ENCODE data around the gene MAPK8. TPM values are rescaled to one million over a fixed set of nuclear protein-coding genes. Genes with fewer than 3 reads are reported as not detected.

MAPK8 gene
- total and polyA plus RNA-seq, 9 of the 15 experiments (the other 6 are each of a cell fraction or from before 2014, with no cell fraction given), result 6.4 to 159 (median 71.0) TPM

DNA sequence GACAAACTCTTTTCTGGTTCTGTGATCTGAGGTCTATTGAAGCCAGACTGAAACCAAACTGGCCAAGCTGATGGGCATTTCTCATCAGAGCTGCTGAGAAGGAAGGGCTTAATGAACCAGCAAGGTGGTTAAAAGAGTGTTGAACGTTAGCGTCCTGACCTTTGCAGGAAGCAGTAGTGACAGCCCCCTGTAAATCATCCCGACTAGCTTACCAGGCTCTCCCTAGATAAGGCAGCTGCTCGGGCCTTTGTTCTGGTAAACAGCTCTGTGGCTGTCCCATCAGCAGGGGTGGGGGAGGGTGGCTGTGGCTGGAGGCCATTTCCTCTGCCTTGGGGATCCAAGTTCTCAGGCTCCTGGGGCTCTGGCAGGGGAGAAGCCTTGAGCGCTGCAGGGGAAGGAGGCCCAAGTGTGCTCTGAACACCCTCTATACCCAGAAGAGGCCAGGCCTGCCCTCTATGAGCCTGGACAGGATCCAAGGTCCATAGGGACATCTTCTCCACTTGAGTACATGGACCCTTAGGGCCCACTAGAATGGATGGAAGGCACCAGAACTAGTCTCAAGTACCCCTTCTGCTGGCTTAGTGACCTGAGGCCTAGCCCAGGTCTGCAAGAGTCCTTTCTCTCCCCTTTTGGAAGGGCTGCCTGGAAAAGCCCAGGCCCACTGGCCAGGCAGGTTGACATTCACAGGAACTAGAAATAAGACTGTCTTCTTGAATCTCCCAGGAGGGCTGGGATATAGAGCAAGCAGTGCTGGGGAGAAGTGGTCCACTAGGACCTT, 163.8 kb downstream of the MAPK8 start (continued):
- TF ChIP-seq, protein P1, sequence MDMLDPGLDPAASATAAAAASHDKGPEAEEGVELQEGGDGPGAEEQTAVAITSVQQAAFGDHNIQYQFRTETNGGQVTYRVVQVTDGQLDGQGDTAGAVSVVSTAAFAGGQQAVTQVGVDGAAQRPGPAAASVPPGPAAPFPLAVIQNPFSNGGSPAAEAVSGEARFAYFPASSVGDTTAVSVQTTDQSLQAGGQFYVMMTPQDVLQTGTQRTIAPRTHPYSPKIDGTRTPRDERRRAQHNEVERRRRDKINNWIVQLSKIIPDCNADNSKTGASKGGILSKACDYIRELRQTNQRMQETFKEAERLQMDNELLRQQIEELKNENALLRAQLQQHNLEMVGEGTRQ (CRISPR knock-in tag; IDR thresholded peaks at IDR 0.05), result no peak
- peak in 1 of 2 experiments; percentile 85 for TF ChIP-seq NCOA2 (IDR thresholded peaks at IDR 0.05; ENCODE audit: partially characterized antibody in 2 of 2)
- TF ChIP-seq, protein P2, sequence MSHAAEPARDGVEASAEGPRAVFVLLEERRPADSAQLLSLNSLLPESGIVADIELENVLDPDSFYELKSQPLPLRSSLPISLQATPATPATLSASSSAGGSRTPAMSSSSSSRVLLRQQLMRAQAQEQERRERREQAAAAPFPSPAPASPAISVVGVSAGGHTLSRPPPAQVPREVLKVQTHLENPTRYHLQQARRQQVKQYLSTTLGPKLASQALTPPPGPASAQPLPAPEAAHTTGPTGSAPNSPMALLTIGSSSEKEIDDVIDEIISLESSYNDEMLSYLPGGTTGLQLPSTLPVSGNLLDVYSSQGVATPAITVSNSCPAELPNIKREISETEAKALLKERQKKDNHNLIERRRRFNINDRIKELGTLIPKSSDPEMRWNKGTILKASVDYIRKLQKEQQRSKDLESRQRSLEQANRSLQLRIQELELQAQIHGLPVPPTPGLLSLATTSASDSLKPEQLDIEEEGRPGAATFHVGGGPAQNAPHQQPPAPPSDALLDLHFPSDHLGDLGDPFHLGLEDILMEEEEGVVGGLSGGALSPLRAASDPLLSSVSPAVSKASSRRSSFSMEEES (CRISPR knock-in tag; IDR thresholded peaks at IDR 0.05), result peak; percentile 5; the same call in 1 of the 2 replicates
- TF ChIP-seq, protein P3, sequence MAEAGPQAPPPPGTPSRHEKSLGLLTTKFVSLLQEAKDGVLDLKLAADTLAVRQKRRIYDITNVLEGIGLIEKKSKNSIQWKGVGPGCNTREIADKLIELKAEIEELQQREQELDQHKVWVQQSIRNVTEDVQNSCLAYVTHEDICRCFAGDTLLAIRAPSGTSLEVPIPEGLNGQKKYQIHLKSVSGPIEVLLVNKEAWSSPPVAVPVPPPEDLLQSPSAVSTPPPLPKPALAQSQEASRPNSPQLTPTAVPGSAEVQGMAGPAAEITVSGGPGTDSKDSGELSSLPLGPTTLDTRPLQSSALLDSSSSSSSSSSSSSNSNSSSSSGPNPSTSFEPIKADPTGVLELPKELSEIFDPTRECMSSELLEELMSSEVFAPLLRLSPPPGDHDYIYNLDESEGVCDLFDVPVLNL (CRISPR knock-in tag; IDR thresholded peaks at IDR 0.05; ENCODE audit: low read depth), result no peak
- TF ChIP-seq, protein P4, sequence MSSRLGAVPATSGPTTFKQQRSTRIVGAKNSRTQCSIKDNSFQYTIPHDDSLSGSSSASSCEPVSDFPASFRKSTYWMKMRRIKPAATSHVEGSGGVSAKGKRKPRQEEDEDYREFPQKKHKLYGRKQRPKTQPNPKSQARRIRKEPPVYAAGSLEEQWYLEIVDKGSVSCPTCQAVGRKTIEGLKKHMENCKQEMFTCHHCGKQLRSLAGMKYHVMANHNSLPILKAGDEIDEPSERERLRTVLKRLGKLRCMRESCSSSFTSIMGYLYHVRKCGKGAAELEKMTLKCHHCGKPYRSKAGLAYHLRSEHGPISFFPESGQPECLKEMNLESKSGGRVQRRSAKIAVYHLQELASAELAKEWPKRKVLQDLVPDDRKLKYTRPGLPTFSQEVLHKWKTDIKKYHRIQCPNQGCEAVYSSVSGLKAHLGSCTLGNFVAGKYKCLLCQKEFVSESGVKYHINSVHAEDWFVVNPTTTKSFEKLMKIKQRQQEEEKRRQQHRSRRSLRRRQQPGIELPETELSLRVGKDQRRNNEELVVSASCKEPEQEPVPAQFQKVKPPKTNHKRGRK (tag; IDR thresholded peaks at IDR 0.05), result no peak
- TF ChIP-seq FOXA3 (CRISPR knock-in tag; conservative IDR thresholded peaks at IDR 0.05 in 1 of 2, IDR thresholded peaks at IDR 0.05 in 1 of 2), result peak; percentile 78 to 85; a peak in 3 of 4 replicates
- TF ChIP-seq ZNF134 (CRISPR knock-in tag; conservative IDR thresholded peaks at IDR 0.05), result peak; percentile 62
- TF ChIP-seq, protein P5, sequence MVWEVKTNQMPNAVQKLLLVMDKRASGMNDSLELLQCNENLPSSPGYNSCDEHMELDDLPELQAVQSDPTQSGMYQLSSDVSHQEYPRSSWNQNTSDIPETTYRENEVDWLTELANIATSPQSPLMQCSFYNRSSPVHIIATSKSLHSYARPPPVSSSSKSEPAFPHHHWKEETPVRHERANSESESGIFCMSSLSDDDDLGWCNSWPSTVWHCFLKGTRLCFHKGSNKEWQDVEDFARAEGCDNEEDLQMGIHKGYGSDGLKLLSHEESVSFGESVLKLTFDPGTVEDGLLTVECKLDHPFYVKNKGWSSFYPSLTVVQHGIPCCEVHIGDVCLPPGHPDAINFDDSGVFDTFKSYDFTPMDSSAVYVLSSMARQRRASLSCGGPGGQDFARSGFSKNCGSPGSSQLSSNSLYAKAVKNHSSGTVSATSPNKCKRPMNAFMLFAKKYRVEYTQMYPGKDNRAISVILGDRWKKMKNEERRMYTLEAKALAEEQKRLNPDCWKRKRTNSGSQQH (CRISPR knock-in tag; IDR thresholded peaks at IDR 0.05), result 0 out of 2 replicates have a peak, but pooled peaks have one; percentile 16
- TF ChIP-seq SREBF2 (CRISPR knock-in tag; IDR thresholded peaks at IDR 0.05), result no peak
- TF ChIP-seq MYNN (IDR thresholded peaks at IDR 0.05), result peak; percentile 95
- TF ChIP-seq MYNN (CRISPR knock-in tag; IDR thresholded peaks at IDR 0.05), result no peak
- TF ChIP-seq EZH2 (IDR thresholded peaks at IDR 0.05; ENCODE audit: borderline replicate concordance, low read depth, low read length), result no peak
- no peak for TF ChIP-seq RFX1 (IDR thresholded peaks at IDR 0.05)
- TF ChIP-seq RBM17 (IDR thresholded peaks at IDR 0.05; ENCODE audit: borderline replicate concordance, low read depth, low read length), result no peak
- no peak for TF ChIP-seq U2AF1 (optimal IDR thresholded peaks at IDR 0.05; ENCODE audit: low read depth, low read length)
- TF ChIP-seq, protein P6, sequence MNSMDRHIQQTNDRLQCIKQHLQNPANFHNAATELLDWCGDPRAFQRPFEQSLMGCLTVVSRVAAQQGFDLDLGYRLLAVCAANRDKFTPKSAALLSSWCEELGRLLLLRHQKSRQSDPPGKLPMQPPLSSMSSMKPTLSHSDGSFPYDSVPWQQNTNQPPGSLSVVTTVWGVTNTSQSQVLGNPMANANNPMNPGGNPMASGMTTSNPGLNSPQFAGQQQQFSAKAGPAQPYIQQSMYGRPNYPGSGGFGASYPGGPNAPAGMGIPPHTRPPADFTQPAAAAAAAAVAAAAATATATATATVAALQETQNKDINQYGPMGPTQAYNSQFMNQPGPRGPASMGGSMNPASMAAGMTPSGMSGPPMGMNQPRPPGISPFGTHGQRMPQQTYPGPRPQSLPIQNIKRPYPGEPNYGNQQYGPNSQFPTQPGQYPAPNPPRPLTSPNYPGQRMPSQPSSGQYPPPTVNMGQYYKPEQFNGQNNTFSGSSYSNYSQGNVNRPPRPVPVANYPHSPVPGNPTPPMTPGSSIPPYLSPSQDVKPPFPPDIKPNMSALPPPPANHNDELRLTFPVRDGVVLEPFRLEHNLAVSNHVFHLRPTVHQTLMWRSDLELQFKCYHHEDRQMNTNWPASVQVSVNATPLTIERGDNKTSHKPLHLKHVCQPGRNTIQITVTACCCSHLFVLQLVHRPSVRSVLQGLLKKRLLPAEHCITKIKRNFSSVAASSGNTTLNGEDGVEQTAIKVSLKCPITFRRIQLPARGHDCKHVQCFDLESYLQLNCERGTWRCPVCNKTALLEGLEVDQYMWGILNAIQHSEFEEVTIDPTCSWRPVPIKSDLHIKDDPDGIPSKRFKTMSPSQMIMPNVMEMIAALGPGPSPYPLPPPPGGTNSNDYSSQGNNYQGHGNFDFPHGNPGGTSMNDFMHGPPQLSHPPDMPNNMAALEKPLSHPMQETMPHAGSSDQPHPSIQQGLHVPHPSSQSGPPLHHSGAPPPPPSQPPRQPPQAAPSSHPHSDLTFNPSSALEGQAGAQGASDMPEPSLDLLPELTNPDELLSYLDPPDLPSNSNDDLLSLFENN (IDR thresholded peaks at IDR 0.05; ENCODE audit: low read depth in 2 of 2, low read length in 2 of 2), result peak in 1 of 2 experiments; percentile 97; a peak in 3 of 4 replicates

Measured in K562 (cell line).